WTC11 (cell line): ENCODE results near the gene MMP24.

Experiments
- CTCF ChIP-seq: fragments of 200-600 bp; IDR thresholded peaks from 2 replicates; pipeline ENCODE4 v1.8.0; 2022; ENCODE audit warnings: antibody characterized with exemption
- STAT6 ChIP-seq: sonication (generic); formaldehyde crosslinking; conservative IDR thresholded peaks from 2 replicates; pipeline ENCODE4 v1.8.1; 2023; ENCODE audit warnings: mild to moderate bottlenecking, low read depth, missing genetic modification reagents, moderate library complexity
- USF1 ChIP-seq: sonication (generic); formaldehyde crosslinking; IDR thresholded peaks from 2 replicates; pipeline ENCODE4 v1.8.0; 2022; ENCODE audit warnings: mild to moderate bottlenecking, missing genetic modification reagents

GRCh38 chr20:35275741-35276251, 49.3 kb downstream of the MMP24 start:
- no peak for TF ChIP-seq CTCF
- no peak for TF ChIP-seq STAT6 (CRISPR knock-in tag)
- TF ChIP-seq USF1 (CRISPR knock-in tag) = no peak
